Measurements from ENCODE around the gene CSF1.

- no peak for TF ChIP-seq CTCF (IDR thresholded peaks at IDR 0.05)
- no peak for TF ChIP-seq POLR2A (IDR thresholded peaks at IDR 0.05)
Measured at GRCh38 chr1:109960745-109961094, 50.1 kb downstream of the CSF1 start.

Data from thyroid gland (tissue), 4 donors.